Thoracic aorta (tissue), 2 donors: Measurements from ENCODE around the gene OPN4. TPM values are rescaled to one million over a fixed set of nuclear protein-coding genes. Genes with fewer than 3 reads are reported as not detected.
A peak's percentile ranks its signal among the peaks of the same experiment; 100 is the strongest.

Experiments used
- ATAC-seq: fragments of 150-250 bp; one replicate; pipeline ENCODE4 v1.8.0; 2017; ENCODE audit warnings: low read depth; ENCODE audit not compliant: insufficient number of reproducible peaks, low FRiP score
- DNase-seq: peaks from one replicate; pipeline ENCODE4 v3.0.0-alpha.2; 2020; ENCODE audit warnings: low spot score
- H3K27ac ChIP-seq, 2 donors: fragments of 200-600 bp; sonication (generic); 1 replicate in 1 of 2; 2 replicates in 1 of 2; pipeline ENCODE4 v1.5.1; 2016; ENCODE audit warnings: mild to moderate bottlenecking in 2 of 2, moderate library complexity in 2 of 2
- H3K27me3 ChIP-seq: fragments of 200-600 bp; sonication (generic); replicated peaks from 2 replicates; pipeline ENCODE4 v1.6.0; 2016; ENCODE audit warnings: mild to moderate bottlenecking; ENCODE audit not compliant: insufficient read depth
- H3K36me3 ChIP-seq: fragments of 200-600 bp; sonication (generic); one replicate; pipeline ENCODE4 v1.5.1; 2016
- H3K4me1 ChIP-seq, 2 donors: fragments of 200-600 bp; sonication (generic); 1 replicate in 1 of 2; 2 replicates in 1 of 2; pipeline versions ENCODE4 v1.5.1 to v1.6.0; 2016; ENCODE audit warnings: low read depth in 2 of 2, mild to moderate bottlenecking in 1 of 2; ENCODE audit not compliant: control insufficient read depth in 1 of 2
- H3K4me3 ChIP-seq: fragments of 200-600 bp; sonication (generic); 2 replicates; pipeline ENCODE4 v1.5.1; 2016; ENCODE audit warnings: mild to moderate bottlenecking
- H3K9me3 ChIP-seq: fragments of 200-600 bp; sonication (generic); 2 replicates; pipeline ENCODE4 v1.5.1; 2016
- total RNA-seq, 2 donors: library from RNA; depleted of rRNA; stranded (reverse); fragments of >200 nt; gene quantifications; one replicate each; pipeline versions ENCODE4 v1.1.0 to v1.2.3, GENCODE V29; 2016
- TF ChIP-seq, protein P1 (sequence below): fragments of 200-600 bp; sonication (generic); IDR thresholded peaks from one replicate; pipeline ENCODE4 v1.5.1; 2019; ENCODE audit warnings: antibody characterized with exemption

OPN4 gene
- total RNA-seq, 2 donors from 2014 or later, result not detected

DNA sequence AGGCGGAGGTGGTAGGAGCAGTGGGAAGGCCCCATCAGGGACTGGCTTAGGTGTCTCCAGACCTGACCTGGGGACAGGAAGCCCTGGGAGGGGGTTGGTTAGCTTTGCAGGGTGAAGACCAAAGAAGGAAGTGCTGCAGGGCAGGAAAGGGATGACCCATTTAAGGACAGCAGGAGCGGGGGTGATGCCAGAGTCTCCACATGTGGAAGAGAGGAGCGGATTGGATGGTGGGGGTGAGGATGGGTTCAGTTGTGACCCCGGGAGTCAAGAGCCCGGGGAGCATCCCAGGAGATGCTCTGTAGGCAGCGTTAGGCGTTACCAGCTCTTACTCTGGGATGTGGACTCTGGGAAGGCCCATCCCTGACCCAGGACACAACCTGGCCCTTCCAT is 10.9 kb downstream of the OPN4 start:
- Histone ChIP-seq H3K4me3 (no peak overlapping the region), H3K36me3 (no peaks in the 10 kb centered on the region), H3K9me3 (no peaks in the 10 kb centered on the region), H3K4me1 (peaks cover 10 to 39% of the 10 kb centered on the region in 2 donors), H3K27me3 (no peaks in the 10 kb centered on the region), H3K27ac (no peak overlapping the region)
- DNase-seq, result no peak
- TF ChIP-seq, protein P1, sequence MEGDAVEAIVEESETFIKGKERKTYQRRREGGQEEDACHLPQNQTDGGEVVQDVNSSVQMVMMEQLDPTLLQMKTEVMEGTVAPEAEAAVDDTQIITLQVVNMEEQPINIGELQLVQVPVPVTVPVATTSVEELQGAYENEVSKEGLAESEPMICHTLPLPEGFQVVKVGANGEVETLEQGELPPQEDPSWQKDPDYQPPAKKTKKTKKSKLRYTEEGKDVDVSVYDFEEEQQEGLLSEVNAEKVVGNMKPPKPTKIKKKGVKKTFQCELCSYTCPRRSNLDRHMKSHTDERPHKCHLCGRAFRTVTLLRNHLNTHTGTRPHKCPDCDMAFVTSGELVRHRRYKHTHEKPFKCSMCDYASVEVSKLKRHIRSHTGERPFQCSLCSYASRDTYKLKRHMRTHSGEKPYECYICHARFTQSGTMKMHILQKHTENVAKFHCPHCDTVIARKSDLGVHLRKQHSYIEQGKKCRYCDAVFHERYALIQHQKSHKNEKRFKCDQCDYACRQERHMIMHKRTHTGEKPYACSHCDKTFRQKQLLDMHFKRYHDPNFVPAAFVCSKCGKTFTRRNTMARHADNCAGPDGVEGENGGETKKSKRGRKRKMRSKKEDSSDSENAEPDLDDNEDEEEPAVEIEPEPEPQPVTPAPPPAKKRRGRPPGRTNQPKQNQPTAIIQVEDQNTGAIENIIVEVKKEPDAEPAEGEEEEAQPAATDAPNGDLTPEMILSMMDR, result no peak
- ATAC-seq, result no peak

DNA sequence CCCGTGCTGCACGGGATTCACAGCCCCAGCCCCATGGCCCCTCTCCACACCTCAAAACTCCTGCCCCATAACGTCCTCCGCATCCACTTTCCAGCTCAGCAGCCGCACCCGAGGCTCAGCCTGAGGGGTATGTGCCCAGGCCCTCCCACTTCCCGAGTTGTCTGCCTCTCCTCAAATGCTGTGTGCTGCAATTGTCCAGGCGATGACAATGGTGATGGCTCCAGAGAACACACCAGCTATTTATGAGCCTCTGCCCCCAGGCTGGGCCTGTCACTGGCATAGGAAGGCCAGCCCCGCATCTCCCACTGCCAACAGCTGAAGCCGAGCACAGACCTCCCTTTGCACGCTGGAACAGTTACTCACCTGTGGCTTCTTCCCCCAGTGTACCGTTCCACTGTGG is 11.5 kb downstream of the OPN4 start:
- Histone ChIP-seq H3K36me3 (no peaks in the 10 kb centered on the region), H3K9me3 (no peaks in the 10 kb centered on the region), H3K4me3 (no peak overlapping the region), H3K27me3 (no peaks in the 10 kb centered on the region), H3K27ac (peak overlapping the region in 1 of 2 donors; percentile 94), H3K4me1 (peaks cover 10 to 43% of the 10 kb centered on the region in 2 donors)
- DNase-seq (no peak), ATAC-seq (no peak)
- TF ChIP-seq, protein P1, result no peak

DNA sequence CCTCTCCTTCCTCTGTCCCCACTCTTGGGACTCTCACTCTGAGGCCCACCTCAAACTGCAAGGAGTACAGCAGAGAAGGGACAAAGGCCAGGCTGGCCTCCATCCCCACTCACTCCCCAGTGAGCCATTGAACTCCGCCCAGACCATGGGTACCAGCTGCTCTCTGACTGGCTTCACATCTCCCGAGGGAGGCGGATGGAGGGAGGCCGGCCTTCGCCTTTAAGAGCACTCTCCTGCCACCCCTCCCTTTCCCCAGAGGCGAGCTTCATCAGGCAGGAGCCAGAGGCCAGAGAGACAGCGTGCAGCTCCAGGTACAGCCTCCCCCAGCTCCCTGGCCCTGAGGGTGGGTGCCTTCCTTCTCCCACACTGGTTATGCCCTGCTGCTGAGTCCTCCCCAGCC is 12.2 kb downstream of the OPN4 start:
- H3K36me3 ChIP-seq, result no peaks in the 10 kb centered on the region
- ATAC-seq, result no peak

DNA sequence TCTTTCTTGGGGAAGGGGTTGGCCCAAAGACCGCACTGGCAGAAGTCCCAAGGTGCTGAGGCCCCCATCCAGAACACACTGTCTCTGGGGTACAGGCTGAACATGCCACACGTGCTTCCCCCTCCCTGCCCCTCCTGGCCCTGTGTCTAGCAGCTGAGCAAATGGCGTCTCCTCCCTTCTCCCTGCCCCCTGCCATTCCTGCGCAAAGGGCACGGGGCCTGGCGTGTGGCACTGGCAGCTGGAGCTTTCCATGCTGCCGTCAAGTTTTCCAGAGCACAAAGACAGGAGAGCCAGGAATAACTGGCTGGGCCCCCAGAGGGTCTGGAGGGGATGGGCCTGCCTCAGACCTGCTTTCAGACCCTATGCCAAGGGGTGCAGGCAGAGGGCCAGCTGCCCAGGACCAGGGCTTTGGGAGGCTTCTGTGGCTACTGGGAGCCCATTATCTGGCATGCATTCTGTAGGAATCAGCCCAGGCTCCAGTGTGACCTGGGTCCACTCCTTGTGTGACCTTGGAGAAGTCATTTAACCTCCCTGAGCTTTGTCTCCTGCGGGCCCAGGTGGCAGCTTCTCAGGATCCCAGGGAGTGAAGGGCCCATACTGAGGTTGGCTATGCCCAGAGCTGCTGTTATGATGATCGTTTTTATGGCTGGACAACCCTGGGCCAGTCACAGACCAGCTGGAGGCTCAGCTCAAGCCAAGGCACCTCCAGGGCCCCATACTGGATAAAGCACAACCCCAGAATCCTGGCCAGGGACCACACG is 13.3 kb downstream of the OPN4 start:
- Histone ChIP-seq H3K9me3 (no peaks in the 10 kb centered on the region), H3K4me3 (peak overlapping the region; percentile 72), H3K27ac (peak overlapping the region; percentile 85 to 94), H3K36me3 (no peaks in the 10 kb centered on the region), H3K4me1 (peaks cover 19 to 60% of the 10 kb centered on the region in 2 donors), H3K27me3 (no peaks in the 10 kb centered on the region)
- peak; percentile 24 for ATAC-seq
- DNase-seq, result no peak
- TF ChIP-seq, protein P1, result no peak

More for the DNA sequence above, 12.2 kb downstream of the OPN4 start:
- no peaks in the 10 kb centered on the region for H3K27me3 ChIP-seq
- TF ChIP-seq, protein P1, result no peak
- H3K4me1 ChIP-seq, result peaks cover 15 to 50% of the 10 kb centered on the region in 2 donors
- H3K9me3 ChIP-seq, result no peaks in the 10 kb centered on the region
- no peak for DNase-seq
- H3K4me3 ChIP-seq, result peak overlapping the region; percentile 44
- H3K27ac ChIP-seq, result peak overlapping the region; percentile 85 to 94

DNA sequence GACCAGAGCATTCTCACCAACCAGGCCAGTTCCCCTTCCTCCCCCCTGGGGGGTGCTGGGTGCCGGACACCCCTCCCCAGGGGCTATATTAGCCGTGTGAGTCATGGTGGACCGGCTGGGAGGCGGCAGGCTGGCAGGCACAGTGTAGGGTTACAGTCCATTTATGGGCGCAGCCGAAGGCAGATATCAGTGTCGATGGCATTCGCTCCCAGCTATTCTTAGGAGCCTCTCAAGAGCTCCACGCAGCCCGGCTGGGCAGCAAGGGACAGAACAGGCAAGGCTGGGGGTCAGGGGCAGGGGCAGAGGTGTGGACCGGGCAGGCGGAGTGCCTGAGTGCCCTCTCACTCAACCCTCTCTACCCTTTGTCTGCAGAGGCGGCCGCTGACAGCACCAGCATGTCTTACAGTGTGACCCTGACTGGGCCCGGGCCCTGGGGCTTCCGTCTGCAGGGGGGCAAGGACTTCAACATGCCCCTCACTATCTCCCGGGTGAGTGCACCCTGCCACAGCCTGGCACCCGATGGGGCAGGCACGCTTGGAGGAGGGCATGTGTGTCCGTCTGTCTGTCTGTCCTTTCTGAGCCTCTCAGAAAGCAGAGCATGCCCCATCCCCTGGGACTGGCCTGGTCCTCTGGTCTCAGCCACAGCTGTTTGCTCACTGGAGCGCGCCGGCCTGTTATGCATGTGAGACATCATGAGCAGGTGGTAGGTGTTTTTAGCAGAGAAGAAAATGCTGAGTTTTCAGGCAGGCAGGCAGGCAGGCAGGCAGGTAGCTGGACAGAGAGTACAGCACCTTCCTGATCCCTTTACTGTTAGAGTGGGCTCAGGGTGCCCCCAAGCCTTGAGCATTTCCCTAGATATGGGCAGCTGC is 14.2 kb downstream of the OPN4 start, which contains the start of gene LDB3:
TSS of gene LDB3 (plus strand) at position 215 of the 869 bp plus-strand sequence. CDS start at position 396, 181 bp downstream.
- Histone ChIP-seq H3K36me3 (no peaks in the 10 kb centered on the region), H3K4me3 (peak within 1 kb of the TSS; percentile 72), H3K27me3 (no peaks in the 10 kb centered on the region), H3K27ac (peak within 1 kb of the TSS; percentile 85 to 94), H3K9me3 (no peaks in the 10 kb centered on the region), H3K4me1 (peaks cover 29 to 70% of the 10 kb centered on the region in 2 donors)
- DNase-seq (peak; percentile 55), ATAC-seq (peak; percentile 81)
- TF ChIP-seq, protein P1, result no peak
